Stimulated activated CD8-positive, alpha-beta memory T cell treated with anti-CD3 and anti-CD28 coated beads, Interleukin-4, amount 100 ng/mL, for 24 hours (primary cell): ENCODE measurements around the gene LEPR.
"Not testable (repeated sequence)": the region's sequence is repeated elsewhere in the genome, so short reads cannot be mapped to it uniquely, and the experiment has no call there.

Experiments used
- DNase-seq: peaks from one replicate; pipeline ENCODE4 v3.0.0-alpha.2; 2020; ENCODE audit warnings: low read depth

The LEPR gene, protein sequence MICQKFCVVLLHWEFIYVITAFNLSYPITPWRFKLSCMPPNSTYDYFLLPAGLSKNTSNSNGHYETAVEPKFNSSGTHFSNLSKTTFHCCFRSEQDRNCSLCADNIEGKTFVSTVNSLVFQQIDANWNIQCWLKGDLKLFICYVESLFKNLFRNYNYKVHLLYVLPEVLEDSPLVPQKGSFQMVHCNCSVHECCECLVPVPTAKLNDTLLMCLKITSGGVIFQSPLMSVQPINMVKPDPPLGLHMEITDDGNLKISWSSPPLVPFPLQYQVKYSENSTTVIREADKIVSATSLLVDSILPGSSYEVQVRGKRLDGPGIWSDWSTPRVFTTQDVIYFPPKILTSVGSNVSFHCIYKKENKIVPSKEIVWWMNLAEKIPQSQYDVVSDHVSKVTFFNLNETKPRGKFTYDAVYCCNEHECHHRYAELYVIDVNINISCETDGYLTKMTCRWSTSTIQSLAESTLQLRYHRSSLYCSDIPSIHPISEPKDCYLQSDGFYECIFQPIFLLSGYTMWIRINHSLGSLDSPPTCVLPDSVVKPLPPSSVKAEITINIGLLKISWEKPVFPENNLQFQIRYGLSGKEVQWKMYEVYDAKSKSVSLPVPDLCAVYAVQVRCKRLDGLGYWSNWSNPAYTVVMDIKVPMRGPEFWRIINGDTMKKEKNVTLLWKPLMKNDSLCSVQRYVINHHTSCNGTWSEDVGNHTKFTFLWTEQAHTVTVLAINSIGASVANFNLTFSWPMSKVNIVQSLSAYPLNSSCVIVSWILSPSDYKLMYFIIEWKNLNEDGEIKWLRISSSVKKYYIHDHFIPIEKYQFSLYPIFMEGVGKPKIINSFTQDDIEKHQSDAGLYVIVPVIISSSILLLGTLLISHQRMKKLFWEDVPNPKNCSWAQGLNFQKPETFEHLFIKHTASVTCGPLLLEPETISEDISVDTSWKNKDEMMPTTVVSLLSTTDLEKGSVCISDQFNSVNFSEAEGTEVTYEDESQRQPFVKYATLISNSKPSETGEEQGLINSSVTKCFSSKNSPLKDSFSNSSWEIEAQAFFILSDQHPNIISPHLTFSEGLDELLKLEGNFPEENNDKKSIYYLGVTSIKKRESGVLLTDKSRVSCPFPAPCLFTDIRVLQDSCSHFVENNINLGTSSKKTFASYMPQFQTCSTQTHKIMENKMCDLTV

DNA sequence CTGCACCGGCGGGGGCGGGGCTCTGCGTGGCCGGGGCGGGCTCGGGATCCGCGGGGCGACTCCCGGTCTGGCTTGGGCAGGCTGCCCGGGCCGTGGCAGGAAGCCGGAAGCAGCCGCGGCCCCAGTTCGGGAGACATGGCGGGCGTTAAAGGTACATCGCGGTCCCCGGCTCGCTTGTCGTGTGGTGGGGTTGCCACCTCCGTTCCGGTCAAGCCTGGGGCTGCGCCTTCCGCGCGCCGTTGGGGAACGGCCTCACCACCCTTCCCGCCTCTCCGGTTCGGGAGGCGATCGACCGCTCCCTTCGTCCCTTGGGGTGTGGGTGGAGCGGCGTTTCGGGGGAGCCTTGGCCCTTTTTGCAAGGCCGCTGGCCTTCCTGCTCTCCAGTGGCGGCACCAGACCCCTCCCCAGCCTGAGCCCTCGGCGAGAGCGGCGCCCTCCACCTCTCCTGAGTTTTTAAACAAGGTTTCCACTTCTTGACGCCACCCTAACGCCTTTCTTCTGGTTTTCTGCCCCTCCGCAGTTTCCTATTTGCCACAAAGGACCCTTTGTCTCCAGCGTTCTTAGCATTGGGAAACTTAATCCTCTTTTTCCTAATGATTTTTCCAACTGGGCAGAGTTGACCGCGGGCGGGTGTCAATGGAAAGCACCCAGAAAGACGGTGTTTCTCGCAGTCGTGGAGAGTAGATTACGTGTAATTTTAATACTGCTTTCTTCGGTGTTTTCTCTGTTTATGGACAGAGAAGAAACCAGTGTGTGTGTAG, at the start of gene LEPR, which contains the start of gene LEPROT:
Gene LEPR (plus strand): TSS at position 79 of the 761 bp plus-strand sequence. CDS start 144,898 bp downstream, outside the sequence.
Gene LEPROT (plus strand): TSS at position 79 of the 761 bp plus-strand sequence. CDS start 57 bp downstream, at position 136.
- DNase-seq: no peak

DNA sequence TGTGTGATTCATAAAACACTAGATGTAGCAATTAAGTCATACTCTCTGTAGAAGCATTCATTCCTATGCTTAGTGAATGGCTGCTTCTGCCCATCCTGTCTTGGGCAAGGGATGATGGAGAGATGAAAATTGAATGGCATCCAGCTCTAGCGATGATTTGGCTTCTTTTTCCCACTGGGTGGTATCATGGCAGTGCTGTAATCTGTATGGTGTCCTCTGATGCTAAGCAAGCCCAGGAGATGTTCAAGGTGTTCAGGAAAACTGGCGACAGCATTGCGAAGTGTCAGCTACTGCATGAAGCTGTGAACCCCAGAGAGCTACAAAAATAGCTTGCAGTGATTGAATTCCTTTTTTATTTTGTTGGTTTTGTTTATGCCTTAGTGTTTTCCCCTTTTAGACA, 48.9 kb upstream of the LEPR start:
- no peak for DNase-seq

DNA sequence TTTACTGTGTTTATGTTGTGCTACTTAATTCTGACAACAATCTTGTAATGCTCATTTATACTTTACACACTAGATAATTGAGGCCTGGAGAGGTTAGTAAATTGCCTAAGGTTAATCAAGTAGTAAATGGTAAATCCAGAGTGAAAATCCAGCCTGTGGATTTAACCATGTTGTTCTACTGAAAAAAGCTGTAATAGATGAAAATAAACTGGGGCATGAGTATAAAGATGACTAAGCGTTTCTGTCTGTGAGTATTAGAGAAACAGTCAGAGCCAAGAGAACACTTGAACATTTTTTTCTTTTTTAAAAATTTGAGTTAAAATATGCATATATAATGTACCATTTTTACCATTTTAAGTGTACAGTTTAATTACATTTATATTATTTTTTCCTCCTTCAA, 47.9 kb upstream of the LEPR start:
- no peak for DNase-seq

DNA sequence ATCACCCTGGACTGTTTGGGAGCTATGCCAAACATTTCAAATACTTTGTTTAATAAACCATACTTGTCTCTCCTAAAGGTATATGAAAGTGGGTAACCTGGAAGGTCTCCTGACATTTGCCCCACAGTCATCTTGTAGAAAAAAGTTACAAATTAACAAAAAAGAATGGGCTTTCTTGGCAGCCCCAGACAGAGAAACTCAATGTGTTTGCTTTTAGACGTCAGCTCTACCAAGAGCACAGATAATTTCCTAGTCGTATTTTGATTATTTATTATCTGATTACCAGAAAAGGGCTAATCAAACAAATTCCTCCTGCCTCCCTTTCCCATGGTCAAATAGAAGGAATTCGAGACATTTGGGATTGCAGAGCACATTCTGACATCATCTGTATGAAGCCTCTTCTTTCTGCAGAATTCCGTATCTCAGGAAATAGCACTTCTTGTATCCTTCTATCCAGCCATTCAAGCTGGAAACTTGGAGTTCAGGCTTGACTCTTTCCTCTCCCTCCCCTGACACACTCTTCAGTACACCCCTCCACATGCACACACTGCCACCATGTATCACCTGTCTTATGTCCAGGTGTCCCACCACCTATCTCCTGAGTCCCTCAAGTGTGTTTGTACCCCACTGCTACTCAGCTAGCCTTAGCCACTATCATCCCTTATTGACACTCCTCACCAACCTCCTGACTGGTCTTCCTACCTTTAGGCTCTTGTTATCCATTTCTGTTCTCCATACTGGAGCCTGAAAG, 42.8 kb upstream of the LEPR start:
- DNase-seq: no peak

DNA sequence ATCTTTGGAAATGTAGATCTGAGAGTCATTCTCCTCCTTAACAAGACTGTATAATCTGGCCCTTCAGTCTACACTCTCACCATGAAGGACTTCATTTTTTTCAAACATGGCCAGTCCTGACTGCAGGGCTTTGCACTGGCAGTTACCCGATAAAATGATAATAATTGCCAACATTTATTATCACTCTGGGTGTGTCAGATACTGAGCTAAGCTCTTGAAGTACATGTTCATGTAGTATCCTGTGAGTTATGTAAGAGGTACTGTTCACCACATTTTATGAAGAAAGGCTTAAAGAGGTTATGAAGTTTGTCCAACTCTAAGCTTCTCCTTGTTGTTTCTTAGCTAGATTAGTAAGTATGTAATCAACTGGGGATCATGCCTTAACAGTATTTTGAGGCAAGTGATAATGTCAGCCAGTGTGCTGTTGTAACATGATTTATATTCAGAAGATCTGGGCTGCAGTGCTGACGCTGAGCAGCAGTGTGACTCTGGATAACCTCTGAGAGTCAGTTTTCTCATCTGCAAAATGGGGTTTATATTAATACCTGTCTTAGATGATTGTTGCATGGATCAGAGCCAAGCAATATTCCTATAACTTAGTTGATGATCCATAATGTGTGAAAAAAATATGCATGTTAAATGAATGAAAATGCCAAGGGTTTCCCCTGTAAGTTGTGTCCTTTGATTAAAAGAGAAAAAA, 42.1 kb upstream of the LEPR start:
- DNase-seq: no peak

DNA sequence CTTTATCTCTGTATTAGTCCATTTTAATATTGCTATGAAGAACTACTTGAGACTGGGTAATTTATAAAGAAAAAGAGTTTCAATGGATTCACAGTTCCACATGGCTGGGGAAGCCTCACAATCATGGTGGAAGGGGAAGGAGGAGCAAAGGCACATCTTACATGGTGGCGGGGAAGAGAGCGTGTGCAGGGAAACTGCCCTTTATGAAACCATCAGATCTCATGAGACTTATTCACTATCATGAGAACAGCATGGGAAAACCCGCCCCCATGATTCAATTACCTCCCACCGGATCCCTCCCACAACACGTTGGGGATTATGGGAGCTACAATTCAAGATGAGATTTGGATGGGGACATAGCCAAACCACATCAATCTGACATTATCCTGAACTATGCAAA, 36.0 kb upstream of the LEPR start:
- DNase-seq: not testable (repeated sequence)

DNA sequence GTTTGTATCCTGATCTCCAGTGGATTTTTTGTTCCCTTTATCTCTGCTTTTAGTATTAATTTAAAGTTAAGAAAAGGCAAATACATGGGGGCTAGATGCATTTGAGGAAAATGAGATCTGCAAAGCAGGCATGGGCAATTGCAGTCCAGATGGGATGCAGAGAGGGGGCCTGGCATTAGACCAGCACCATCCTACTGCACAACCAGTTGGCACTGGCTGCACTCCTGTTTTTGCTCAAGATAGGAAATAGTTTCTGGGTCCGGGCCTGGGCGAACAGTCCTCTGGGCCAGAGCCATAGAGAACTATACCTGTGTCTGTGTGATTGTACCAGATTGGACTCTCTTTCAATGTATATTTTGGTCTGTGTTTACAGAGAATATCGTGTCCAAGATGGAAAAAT, 34.0 kb upstream of the LEPR start:
- no peak for DNase-seq

DNA sequence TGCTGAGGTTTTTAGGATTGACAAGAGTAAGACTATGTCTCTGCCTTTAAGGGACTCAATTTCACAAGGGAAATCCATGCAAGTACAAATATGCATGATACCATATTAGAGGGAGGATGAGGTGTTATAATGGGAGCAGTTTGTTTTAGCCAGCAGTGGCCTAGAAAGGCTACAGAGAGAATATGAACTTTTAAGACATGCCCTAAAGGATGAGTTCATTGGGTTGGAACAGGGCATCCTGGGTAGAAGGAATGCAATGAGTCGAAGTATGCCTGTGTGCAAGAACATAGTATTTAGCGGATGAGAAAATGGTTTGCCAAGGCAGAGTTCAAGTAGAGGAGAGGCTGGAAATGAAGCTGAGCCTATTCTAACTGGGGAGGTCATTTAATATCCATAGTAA, 32.6 kb upstream of the LEPR start:
- no peak for DNase-seq

DNA sequence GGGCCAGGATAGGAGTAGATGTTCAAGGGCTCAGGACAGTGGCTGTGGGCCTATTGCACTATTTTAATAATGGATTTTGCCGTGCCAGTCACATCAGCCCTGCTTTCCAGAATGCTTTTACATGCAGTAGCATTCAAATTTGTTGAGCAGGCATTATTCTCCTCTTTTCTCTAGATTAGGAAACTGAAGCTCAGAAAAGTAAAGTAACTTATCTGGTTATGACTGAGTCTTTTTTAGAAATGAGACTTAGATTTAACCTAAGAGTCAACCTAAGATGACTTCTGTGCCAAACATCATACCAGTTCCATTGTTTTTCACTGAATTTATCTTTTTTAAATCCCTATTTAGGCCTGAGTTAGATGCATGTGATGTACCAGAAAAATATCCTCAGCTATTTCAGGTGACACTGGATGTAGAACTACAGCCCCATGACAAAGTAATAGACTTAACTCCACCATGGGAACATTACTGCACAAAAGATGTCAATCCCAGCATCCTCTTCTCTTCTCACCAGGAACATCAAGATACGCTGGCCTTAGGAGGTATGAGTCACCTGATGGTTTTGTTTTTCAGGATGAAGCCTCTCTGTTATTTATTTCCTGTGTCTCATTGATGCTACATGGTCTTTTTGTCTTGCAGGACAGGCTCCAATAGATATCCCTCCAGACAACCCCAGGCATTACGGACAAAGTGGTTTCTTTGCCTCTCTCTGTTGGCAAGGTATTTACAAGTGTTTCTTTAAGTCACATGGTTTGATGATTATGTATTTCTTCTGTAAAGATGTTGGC, 31.4 kb upstream of the LEPR start:
- DNase-seq: no peak

DNA sequence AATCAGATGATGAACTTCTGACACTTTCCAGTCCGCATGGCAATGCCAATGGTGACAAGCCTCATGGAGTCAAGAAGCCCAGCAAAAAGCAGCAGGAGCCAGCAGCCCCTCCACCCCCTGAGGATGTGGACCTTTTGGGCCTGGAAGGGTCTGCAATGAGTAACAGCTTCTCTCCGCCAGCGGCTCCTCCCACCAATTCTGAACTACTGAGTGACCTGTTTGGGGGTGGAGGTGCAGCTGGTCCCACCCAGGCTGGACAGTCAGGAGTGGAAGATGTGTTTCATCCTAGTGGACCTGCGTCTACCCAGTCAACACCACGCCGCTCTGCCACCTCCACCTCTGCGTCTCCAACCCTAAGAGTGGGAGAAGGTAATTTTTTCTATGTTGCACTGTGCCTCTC, 28.0 kb upstream of the LEPR start:
- DNase-seq: no peak

DNA sequence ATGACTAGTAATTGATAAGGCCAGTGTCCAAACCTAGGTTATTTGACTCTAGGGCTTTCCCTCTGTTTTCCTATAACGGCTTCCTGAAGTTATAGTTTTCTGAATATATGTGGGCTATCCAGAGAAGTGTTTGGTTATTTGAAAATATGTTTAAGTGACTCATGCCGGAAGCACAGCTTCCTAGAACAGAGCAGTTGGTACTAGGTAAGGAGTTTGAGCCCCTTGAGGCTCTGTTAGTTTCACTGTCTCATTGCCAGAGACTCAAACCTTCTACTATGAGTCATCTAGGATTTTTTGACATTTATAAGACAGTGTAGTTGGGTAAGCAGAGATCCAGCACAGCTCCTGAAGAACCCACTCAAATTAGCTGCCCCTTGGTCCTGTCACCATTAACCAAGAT, 27.1 kb upstream of the LEPR start:
- no peak for DNase-seq

DNA sequence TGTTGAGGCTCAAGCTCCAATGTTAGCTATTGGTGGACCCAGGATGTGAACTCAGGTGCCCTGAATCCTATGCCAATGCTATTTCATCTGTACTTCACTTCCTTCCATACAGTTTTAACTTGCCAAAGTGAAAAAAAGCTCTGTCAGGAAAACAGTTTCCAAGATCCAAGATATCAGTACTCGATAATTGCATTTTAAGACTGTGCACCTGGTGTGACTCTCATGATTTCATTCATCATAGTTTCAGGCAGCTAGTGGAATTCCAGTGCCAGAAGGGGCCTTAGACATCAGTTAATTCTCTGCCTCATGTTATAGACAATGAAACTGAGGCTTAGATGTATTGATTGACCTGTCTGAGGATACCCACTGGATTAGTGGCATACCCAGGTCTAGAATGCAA, 26.5 kb upstream of the LEPR start:
- DNase-seq: no peak

DNA sequence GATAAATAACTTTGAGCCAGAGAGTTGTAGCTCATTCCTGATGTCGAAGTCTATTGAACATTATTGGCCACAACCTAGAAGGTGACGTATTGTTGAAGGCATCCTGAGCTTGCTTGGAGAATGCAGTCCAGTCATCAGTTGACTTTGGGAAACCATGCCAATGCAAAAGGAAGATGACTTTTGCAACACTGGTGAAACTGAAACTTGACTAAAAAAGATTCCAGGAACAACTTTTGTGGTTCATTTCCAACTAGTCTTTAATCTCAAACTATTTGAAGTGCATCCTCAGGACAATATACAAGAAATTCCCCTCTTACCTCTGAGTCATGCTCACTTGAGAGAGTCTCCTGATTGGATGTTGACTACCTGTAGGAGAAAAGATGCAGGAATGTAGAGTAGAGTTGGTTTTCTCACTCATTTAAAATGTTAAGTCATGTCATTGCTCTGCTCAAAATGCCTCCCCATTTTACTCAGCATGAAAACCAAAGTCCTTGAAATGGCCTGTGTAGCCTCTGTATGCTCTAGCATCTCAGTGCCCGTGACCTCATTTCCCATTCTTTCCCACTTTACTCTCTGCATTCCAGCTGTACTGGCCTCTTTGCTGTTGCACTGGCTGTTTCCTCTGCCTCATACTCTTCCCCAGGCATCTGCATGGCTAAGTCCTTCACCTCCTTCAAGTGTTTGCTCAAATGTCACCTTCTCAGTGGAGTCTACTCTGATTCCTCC, 24.4 kb upstream of the LEPR start:
- DNase-seq: no peak

DNA sequence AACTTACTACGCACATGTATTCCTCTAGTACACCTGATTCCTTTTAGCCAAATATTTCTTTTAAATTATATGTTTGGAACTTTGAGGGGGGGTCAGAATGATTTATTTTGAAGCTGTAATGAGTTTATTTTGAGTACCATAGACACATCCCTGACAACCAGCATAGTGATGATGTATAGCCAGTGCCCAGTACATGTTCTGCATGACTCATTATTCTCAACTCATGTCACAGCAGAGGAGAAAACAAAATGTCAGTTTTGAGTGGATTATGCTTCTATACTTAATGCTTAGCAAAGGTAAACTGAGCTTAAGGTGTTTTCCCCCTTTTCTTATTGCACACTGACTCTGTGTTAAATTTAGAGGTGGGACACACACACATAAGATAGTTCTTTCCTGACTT, 22.4 kb upstream of the LEPR start:
- DNase-seq: no peak

DNA sequence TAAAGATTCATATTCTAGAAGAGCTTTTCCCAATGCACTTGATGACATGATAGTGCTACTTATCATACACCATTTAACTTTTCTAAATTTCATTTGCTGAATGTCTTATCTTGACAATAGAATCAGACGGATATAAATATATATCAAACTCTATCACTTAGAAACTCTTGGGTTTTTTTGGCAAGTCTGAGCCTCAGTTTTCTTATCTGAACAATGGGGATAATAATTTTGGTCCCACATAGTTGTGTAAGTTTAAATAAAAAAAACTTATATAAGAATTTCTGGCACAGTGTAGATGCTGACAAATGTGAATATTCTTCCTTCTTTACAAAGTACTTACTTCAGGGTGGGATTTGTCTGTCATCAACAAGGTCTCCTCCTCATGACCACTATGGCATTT, 21.5 kb upstream of the LEPR start:
- DNase-seq: no peak

DNA sequence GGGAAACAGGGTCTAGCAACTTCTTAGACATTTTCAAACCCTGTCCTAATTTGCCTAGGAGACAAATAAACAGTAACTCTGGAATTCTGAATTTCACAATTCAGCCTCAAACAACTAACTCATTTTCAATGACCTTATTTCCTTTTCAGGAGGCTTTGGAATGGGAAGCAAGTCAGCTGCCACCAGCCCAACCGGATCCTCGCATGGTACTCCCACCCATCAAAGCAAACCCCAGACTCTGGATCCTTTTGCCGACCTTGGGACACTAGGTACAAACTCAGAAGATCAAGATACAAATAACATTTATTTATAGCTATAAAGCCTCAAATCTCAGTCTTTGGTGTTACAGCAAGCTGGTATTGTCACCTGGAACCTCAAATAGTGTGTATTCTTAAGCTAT, 18.9 kb upstream of the LEPR start:
- no peak for DNase-seq

DNA sequence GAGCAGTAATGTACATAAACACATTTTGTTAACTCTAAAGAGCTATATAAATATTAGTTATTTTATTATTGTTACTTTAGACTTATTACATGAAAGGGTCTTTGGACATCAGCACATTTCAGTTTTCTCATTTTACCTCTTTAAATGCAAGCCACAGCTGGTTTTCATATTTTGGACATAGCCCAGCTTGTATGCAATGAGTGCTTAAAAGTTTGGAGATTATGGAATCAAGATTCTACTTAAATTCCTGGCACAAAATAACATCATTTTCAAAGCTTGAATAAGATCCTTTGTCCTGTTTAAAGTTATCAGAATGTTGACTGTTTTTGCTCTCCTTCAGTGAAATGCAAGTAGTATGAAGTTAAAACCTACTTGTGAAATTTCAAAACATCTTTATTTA, 15.5 kb upstream of the LEPR start:
- DNase-seq: no peak

DNA sequence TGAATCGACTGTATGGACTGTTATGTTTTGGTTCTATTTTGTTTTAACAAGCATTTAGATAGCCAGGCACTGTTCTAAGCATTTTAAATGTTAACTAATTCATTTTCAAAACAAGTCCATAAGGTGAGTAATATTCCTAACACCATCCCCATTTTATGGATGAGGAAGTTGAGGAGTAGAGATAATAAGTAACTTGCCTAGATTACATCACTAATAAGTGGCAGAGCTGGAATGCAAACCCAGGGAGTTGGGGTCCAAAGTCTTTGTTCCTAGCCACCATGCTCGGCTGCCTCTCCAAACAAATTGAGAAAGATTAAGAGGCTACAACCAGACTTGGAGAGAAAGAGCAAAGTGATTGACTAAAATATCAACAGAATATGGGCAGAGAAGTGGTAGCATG, 12.6 kb upstream of the LEPR start:
- no peak for DNase-seq

DNA sequence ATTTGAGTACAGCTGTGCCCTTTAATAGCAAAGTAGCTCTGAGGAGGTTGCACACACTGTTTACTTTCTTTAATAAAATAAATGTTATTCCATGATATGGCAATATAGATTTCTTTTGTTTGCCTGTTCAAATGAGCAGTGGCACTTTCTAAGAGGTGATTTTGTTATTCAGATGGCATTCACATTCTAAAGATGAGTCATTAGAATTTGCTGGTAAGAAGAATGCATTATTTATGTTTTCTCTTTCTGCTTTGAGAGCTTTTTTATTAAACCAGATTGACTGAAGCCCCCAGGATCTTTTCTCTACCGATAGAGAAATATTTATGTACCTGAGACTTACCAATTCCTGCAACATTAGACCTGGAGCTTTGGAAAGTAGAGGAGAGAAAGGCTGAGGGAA, 11.2 kb upstream of the LEPR start:
- DNase-seq: no peak
